HCT116 (cell line): Measurements from ENCODE around the gene SPDEF. TPM values are rescaled to one million over a fixed set of nuclear protein-coding genes. Genes with fewer than 3 reads are reported as not detected.

Source experiments
- ATAC-seq: fragments of 200-7000 bp; cut with Tn5 transposase; 2 replicates; pipeline ENCODE4 v1.9.1; 2020; ENCODE audit warnings: mild to moderate bottlenecking, moderate library complexity
- BruUV-seq: library from RNA; stranded (reverse); fragments of 400-500 nt; replicated peaks from 2 replicates; lab custom pipeline; 2021; lab: Mats Ljungman, UMichigan
- CTCF ChIA-PET: fragments of 300-600 bp; sonication (Branson Sonifier 250); formaldehyde crosslinking; loops from one replicate; lab custom pipeline; 2021; ENCODE audit warnings: antibody characterized with exemption; lab: Charles Lee
- POLR2A ChIA-PET: fragments of 300-600, 350-600 bp; sonication (Branson Sonifier 250); formaldehyde crosslinking; loops from one replicate; lab custom pipeline; 2021; ENCODE audit warnings: antibody characterized with exemption; lab: Charles Lee
- RAD21 ChIA-PET, 2 experiments: fragments of 300-600 bp; sonication (Branson Sonifier 250); formaldehyde crosslinking; loops; one replicate each; lab custom pipeline; 2023; ENCODE audit warnings: low total read pairs in 2 of 2; ENCODE audit not compliant: uncharacterized antibody in 2 of 2, unreplicated experiment in 2 of 2, low non-redundant PET in 1 of 2; lab: Charles Lee
- DNase-seq: peaks from one replicate; pipeline ENCODE4 v3.0.0-alpha.2; 2010; ENCODE audit warnings: low read depth, low spot score
- H2AFZ ChIP-seq: fragments of 200-600 bp; shearing (Covaris generic), sonication (generic); 2 replicates; pipeline ENCODE4 v1.6.1; 2017; ENCODE audit warnings: low read depth, mixed run types, mixed read lengths, antibody characterized with exemption, low read length; ENCODE audit not compliant: poor library complexity, severe bottlenecking
- H3K27ac ChIP-seq: 2 replicates; pipeline ENCODE4 v1.5.1; 2012; ENCODE audit warnings: low read depth, low read length
- H3K27me3 ChIP-seq: fragments of 200-600 bp; sonication (generic); 2 replicates; pipeline ENCODE4 v1.6.1; 2016; ENCODE audit warnings: mixed run types, low read length, mixed read lengths; ENCODE audit not compliant: insufficient read depth
- H3K36me3 ChIP-seq, 2 experiments: fragments of 200-500 bp in 1 of 2; fragments of 200-600 bp in 1 of 2; sonication (Bioruptor generic) in 1 of 2; sonication (generic) in 1 of 2; 2 replicates each; pipeline versions ENCODE4 v1.5.1 to v1.6.1; 2014 to 2016; ENCODE audit warnings: low read length in 2 of 2, inconsistent platforms in 1 of 2, mixed read lengths in 1 of 2, mixed run types in 1 of 2; ENCODE audit not compliant: insufficient read depth in 2 of 2, control insufficient read depth in 1 of 2
- H3K4me1 ChIP-seq, 2 experiments: fragments of 200-600 bp in 1 of 2; sonication (generic) in 1 of 2; 2 replicates each; pipeline versions ENCODE4 v1.5.1 to v1.6.1; 2012 to 2017; ENCODE audit warnings: low read length in 2 of 2, inconsistent platforms in 1 of 2, mild to moderate bottlenecking in 1 of 2, mixed read lengths in 1 of 2, mixed run types in 1 of 2, moderate library complexity in 1 of 2; ENCODE audit not compliant: insufficient read depth in 2 of 2, control insufficient read depth in 1 of 2
- H3K4me2 ChIP-seq: fragments of 200-600 bp; sonication (generic); 2 replicates; pipeline ENCODE4 v1.6.1; 2017; ENCODE audit warnings: mixed run types, low read length, mixed read lengths
- H3K4me3 ChIP-seq, 2 experiments: fragments of 200-600 bp in 1 of 2; sonication (generic) in 1 of 2; replicated peaks in 1 of 2; 2 replicates each; pipeline ENCODE4 v1.5.1; 2011 to 2016; ENCODE audit warnings: low read length in 2 of 2, control low read depth in 1 of 2, low read depth in 1 of 2, mild to moderate bottlenecking in 1 of 2, mixed read lengths in 1 of 2, mixed run types in 1 of 2
- H3K79me2 ChIP-seq: fragments of 200-600 bp; sonication (generic); 2 replicates; pipeline ENCODE4 v1.6.1; 2017; ENCODE audit warnings: mild to moderate bottlenecking, mixed run types, low read length, moderate library complexity, mixed read lengths; ENCODE audit not compliant: insufficient read depth
- H3K9ac ChIP-seq: fragments of 200-600 bp; sonication (generic); 2 replicates; pipeline ENCODE4 v1.6.1; 2016; ENCODE audit warnings: low read length, mixed read lengths
- H3K9me2 ChIP-seq: fragments of 200-600 bp; sonication (generic), shearing (Covaris generic); 2 replicates; pipeline ENCODE4 v1.6.1; 2017; ENCODE audit warnings: mixed run types, mild to moderate bottlenecking, moderate library complexity; ENCODE audit not compliant: insufficient read depth
- H3K9me3 ChIP-seq, 2 experiments: fragments of 200-500 bp in 1 of 2; fragments of 200-600 bp in 1 of 2; sonication (Bioruptor generic) in 1 of 2; sonication (generic) in 1 of 2; 2 replicates each; pipeline ENCODE4 v1.6.1; 2014 to 2017; ENCODE audit warnings: low read length in 2 of 2, mixed read lengths in 2 of 2, inconsistent platforms in 1 of 2, low read depth in 1 of 2, mild to moderate bottlenecking in 1 of 2, mixed run types in 1 of 2, moderate library complexity in 1 of 2; ENCODE audit not compliant: control insufficient read depth in 1 of 2, insufficient read depth in 1 of 2
- H4K20me1 ChIP-seq: fragments of 200-600 bp; sonication (generic), shearing (Covaris generic); 2 replicates; pipeline ENCODE4 v1.6.1; 2017; ENCODE audit warnings: mixed run types, mild to moderate bottlenecking, moderate library complexity; ENCODE audit not compliant: insufficient read depth
- EGR1 ChIP-seq: IDR thresholded peaks from 2 replicates; pipeline ENCODE4 v1.6.1; 2012; ENCODE audit warnings: low read depth
- EZH2 ChIP-seq: fragments of 200-600 bp; sonication (generic); IDR thresholded peaks from 2 replicates; pipeline ENCODE4 v1.6.1; 2017; ENCODE audit warnings: antibody characterized with exemption, mixed run types
- EZH2phosphoT487 ChIP-seq: fragments of 200-600 bp; IDR thresholded peaks from 2 replicates; pipeline ENCODE4 v1.6.1; 2018; ENCODE audit warnings: antibody characterized with exemption, borderline replicate concordance
- FOSL1 ChIP-seq: IDR thresholded peaks from 2 replicates; pipeline ENCODE4 v1.6.1; 2012; ENCODE audit warnings: low read depth
- POLR2A ChIP-seq: IDR thresholded peaks from 2 replicates; pipeline ENCODE4 v1.7.0; 2011; ENCODE audit warnings: borderline replicate concordance; ENCODE audit not compliant: insufficient read depth, insufficient read length; ENCODE audit errors: extremely low read depth
- POLR2AphosphoS5 ChIP-seq: IDR thresholded peaks from 2 replicates; pipeline ENCODE4 v1.6.1; 2011; ENCODE audit warnings: mild to moderate bottlenecking, low read depth, low read length, moderate library complexity
- YY1 ChIP-seq: IDR thresholded peaks from 2 replicates; pipeline ENCODE4 v1.6.1; 2011; ENCODE audit warnings: low read length, low read depth, moderate library complexity, mild to moderate bottlenecking; ENCODE audit not compliant: insufficient replicate concordance; ENCODE audit errors: extremely low read depth
- ZNF274 ChIP-seq: fragments of 200-500 bp; sonication (Bioruptor generic); IDR thresholded peaks from 2 replicates; pipeline ENCODE4 v1.6.1; 2014; ENCODE audit warnings: mild to moderate bottlenecking, low read depth, low read length, inconsistent platforms
- intact Hi-C: fragments of 100-400 bp; cut with micrococcal nuclease; formaldehyde crosslinking; loops from 2 replicates; pipeline ENCODE4 v1.10.0; 2022
- total RNA-seq: library from RNA; stranded (reverse); gene quantifications from one replicate; pipeline ENCODE4 v1.2.1, GENCODE V29; 2021; ENCODE audit not compliant: unreplicated experiment
- TF ChIP-seq, protein P1 (sequence below), 3 experiments: fragments of 200-600 bp in 1 of 3; sonication (generic) in 1 of 3; IDR thresholded peaks in 2 of 3; conservative IDR thresholded peaks in 1 of 3; 2 replicates each; pipeline ENCODE4 v1.5.1; 2012 to 2017; ENCODE audit warnings: low read depth in 2 of 3, low read length in 2 of 3, antibody characterized with exemption in 1 of 3, borderline replicate concordance in 1 of 3, control low read depth in 1 of 3, mild to moderate bottlenecking in 1 of 3, mixed read lengths in 1 of 3, mixed run types in 1 of 3, moderate library complexity in 1 of 3; ENCODE audit not compliant: insufficient read depth in 1 of 3
- TF ChIP-seq, protein P2 (sequence below): IDR thresholded peaks from 2 replicates; pipeline ENCODE4 v1.6.1; 2012; ENCODE audit warnings: low read depth
- TF ChIP-seq, protein P3 (sequence below): IDR thresholded peaks from 2 replicates; pipeline ENCODE4 v1.6.1; 2012

The SPDEF gene
- total RNA-seq, 1 experiment from 2014 or later, result 0.39 TPM

DNA sequence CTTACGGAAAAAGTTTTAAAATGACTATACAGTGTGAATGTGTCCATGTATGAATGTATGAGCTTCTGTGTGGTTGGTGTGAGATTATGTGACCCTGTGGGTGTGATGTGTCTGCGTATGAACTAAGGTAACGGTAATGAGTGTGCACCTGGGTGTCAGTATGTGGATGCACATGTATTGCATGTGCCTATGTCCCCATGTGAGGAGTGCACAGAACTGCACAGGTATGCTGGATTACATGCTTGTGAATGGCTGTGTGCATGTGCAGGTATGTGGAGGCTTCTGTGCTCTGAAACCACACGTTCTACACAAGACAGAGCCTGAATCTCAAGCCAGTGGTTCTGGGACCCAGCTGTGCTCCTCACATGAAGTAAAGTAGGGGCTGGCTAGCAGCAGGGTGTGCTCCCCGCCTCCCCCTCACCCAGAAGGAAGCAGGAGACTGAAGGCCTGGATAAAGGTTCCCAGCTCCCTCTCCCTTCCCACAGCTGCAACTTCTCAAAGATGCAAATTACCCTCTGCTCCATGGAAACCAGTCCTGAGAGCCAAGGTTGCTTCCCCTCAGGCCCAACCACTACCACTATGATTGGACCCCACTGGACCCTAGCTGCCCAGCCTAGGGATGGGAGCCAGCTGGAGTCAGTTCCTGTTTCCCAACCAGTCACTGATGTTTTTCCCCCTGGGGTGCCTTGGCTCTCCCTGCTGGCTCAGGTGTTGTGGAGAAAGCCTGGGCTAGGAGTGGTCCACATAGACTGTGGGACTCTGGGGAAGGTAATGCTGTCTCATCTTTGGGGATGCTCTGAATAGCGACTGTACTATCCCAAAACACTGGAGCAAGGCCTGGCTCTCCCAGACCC, 24.8 kb upstream of the SPDEF start:
- H3K27ac ChIP-seq, result no peak overlapping the region
- no peak overlapping the region for H3K9ac ChIP-seq
- DNase-seq, result no peak
- intact Hi-C loops, result no loop called here
- H3K36me3 ChIP-seq, result no peaks in the 10 kb centered on the region; a peak in 1 of 4 replicates
- no peaks in the 10 kb centered on the region for H3K9me3 ChIP-seq
- no peaks in the 10 kb centered on the region for H3K4me1 ChIP-seq
- H3K9me2 ChIP-seq, result no peaks in the 10 kb centered on the region
- no peak overlapping the region for H3K4me2 ChIP-seq
- no TSS peak for BruUV-seq
- no peaks in the 10 kb centered on the region for H3K79me2 ChIP-seq
- H3K27me3 ChIP-seq, result no peaks in the 10 kb centered on the region
- H3K4me3 ChIP-seq, result no peak overlapping the region
- no peak for TF ChIP-seq POLR2AphosphoS5
- TF ChIP-seq, protein P1, sequence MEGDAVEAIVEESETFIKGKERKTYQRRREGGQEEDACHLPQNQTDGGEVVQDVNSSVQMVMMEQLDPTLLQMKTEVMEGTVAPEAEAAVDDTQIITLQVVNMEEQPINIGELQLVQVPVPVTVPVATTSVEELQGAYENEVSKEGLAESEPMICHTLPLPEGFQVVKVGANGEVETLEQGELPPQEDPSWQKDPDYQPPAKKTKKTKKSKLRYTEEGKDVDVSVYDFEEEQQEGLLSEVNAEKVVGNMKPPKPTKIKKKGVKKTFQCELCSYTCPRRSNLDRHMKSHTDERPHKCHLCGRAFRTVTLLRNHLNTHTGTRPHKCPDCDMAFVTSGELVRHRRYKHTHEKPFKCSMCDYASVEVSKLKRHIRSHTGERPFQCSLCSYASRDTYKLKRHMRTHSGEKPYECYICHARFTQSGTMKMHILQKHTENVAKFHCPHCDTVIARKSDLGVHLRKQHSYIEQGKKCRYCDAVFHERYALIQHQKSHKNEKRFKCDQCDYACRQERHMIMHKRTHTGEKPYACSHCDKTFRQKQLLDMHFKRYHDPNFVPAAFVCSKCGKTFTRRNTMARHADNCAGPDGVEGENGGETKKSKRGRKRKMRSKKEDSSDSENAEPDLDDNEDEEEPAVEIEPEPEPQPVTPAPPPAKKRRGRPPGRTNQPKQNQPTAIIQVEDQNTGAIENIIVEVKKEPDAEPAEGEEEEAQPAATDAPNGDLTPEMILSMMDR (IDR thresholded peaks at IDR 0.05 in 2 of 3, conservative IDR thresholded peaks at IDR 0.05 in 1 of 3; ENCODE audit: borderline replicate concordance in 1 of 3, insufficient read depth in 1 of 3, low read depth in 2 of 3, low read length in 2 of 3), result no peak
- TF ChIP-seq, protein P2, sequence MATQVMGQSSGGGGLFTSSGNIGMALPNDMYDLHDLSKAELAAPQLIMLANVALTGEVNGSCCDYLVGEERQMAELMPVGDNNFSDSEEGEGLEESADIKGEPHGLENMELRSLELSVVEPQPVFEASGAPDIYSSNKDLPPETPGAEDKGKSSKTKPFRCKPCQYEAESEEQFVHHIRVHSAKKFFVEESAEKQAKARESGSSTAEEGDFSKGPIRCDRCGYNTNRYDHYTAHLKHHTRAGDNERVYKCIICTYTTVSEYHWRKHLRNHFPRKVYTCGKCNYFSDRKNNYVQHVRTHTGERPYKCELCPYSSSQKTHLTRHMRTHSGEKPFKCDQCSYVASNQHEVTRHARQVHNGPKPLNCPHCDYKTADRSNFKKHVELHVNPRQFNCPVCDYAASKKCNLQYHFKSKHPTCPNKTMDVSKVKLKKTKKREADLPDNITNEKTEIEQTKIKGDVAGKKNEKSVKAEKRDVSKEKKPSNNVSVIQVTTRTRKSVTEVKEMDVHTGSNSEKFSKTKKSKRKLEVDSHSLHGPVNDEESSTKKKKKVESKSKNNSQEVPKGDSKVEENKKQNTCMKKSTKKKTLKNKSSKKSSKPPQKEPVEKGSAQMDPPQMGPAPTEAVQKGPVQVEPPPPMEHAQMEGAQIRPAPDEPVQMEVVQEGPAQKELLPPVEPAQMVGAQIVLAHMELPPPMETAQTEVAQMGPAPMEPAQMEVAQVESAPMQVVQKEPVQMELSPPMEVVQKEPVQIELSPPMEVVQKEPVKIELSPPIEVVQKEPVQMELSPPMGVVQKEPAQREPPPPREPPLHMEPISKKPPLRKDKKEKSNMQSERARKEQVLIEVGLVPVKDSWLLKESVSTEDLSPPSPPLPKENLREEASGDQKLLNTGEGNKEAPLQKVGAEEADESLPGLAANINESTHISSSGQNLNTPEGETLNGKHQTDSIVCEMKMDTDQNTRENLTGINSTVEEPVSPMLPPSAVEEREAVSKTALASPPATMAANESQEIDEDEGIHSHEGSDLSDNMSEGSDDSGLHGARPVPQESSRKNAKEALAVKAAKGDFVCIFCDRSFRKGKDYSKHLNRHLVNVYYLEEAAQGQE, result no peak
- no peak for TF ChIP-seq POLR2A
- no peak for TF ChIP-seq EGR1
- no peak for TF ChIP-seq ZNF274
- no peak for TF ChIP-seq FOSL1
- no peak for TF ChIP-seq EZH2
- TF ChIP-seq, protein P3, sequence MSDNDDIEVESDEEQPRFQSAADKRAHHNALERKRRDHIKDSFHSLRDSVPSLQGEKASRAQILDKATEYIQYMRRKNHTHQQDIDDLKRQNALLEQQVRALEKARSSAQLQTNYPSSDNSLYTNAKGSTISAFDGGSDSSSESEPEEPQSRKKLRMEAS, result no peak
- TF ChIP-seq EZH2phosphoT487, result no peak
- no peak for TF ChIP-seq YY1
- no peaks in the 10 kb centered on the region for H4K20me1 ChIP-seq
- ChIA-PET POLR2A (no interaction called here), CTCF (no interaction called here), RAD21 (no interaction called here)
- no peak overlapping the region for H2AFZ ChIP-seq
- ATAC-seq, result no peak
